ENCODE measurements around the gene MOV10.

Gene MOV10

DNA sequence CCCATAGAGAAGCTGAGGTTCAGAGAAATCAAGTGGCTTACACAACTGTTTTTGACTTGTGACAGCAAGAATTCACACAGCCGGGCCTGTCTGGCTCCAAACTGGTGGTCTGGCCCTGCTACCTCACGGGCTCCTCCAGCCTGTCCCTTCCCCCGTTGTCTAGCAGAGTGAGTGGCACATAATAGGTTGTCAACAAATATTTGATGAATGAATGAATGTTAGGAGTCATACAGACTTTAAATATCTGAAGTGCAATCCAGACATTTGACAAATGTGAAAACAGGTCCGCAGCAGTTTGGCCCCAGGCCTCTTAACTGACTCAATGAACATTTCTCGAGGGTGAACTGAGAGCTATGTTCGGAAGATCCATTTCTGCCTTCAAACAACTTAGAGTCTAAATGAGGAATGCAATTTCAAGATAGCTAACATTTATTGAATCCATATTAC lies 33.6 kb downstream of the MOV10 start:
- TF ChIP-seq, protein P1, sequence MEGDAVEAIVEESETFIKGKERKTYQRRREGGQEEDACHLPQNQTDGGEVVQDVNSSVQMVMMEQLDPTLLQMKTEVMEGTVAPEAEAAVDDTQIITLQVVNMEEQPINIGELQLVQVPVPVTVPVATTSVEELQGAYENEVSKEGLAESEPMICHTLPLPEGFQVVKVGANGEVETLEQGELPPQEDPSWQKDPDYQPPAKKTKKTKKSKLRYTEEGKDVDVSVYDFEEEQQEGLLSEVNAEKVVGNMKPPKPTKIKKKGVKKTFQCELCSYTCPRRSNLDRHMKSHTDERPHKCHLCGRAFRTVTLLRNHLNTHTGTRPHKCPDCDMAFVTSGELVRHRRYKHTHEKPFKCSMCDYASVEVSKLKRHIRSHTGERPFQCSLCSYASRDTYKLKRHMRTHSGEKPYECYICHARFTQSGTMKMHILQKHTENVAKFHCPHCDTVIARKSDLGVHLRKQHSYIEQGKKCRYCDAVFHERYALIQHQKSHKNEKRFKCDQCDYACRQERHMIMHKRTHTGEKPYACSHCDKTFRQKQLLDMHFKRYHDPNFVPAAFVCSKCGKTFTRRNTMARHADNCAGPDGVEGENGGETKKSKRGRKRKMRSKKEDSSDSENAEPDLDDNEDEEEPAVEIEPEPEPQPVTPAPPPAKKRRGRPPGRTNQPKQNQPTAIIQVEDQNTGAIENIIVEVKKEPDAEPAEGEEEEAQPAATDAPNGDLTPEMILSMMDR (IDR thresholded peaks at IDR 0.05): no peak
- peak overlapping the region; percentile 95 to 99 for H3K27ac ChIP-seq
- H3K4me3 ChIP-seq: peak overlapping the region; percentile 98
- no peak for DNase-seq (ENCODE audit: low spot score)

GRCh38 chr1:112708489-112708888 lies 34.0 kb downstream of the MOV10 start:
- TF ChIP-seq, protein P1 (IDR thresholded peaks at IDR 0.05): no peak
- DNase-seq (ENCODE audit: low spot score): no peak
- Histone ChIP-seq H3K4me3 (no peak overlapping the region), H3K27ac (no peak overlapping the region)

DNA sequence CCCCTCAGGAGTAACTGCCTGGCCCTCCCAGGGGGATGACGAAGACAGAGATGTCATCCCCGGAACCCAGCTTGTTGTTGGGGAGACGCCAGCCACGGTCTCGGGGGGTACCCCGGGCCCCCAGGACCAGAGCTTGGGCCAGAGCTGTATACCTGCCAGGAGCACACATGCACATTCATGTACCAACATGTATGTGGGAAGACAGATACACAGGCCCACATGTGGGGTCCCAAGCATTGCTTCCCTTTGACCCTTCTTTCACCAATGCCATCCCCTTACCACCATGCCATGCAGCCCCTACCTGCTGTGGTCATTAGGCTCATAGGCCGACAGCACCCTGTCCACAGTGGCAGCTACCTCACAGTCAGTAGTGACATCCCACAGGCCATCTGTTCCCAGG lies 35.7 kb downstream of the MOV10 start:
- DNase-seq (ENCODE audit: low spot score): no peak
- no peak overlapping the region for H3K27ac ChIP-seq
- TF ChIP-seq, protein P1 (IDR thresholded peaks at IDR 0.05): no peak
- H3K4me3 ChIP-seq: no peak overlapping the region

DNA sequence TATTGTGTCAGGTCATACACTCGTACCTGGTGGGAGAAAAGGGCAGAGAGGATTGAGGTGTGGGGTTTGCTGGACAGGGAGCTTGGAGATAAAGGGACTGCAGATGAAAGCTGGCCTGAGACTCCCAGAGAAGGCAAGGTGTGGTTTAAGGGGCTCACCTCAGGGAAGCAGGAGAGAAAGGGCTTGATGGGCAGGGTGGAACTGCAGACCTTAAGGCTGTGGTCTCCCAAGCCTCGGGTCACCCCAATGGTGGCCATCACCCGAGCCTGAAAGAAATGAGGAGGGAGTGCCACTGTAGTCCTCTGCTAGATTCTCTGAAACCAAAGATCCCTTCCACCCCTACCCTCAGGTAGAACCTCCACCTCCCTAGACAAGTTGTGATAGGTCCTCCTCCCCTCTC lies 36.1 kb downstream of the MOV10 start:
- no peak overlapping the region for H3K4me3 ChIP-seq
- peak; percentile 56 for DNase-seq (ENCODE audit: low spot score)
- TF ChIP-seq, protein P1 (IDR thresholded peaks at IDR 0.05): no peak
- no peak overlapping the region for H3K27ac ChIP-seq

DNA sequence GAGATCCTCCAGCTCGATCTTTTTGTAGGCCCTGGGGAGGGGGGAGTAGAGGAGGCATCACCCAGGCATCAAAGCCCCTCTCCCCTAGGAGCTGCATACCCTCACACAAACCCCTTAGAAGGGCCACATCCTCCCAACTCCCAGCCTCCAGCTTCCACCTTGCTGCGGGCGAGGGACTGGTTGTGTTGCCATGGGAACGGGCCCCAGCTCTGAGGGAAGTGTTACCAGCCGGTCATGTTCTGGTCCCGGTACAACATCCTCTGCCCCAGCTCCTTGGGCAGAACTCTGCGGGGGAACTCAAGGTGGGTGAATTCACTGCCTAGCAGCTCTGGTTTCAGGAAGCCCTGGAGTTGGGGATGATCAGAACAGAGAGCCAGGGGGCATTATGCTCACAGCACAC lies 36.6 kb downstream of the MOV10 start:
- H3K4me3 ChIP-seq: no peak overlapping the region
- TF ChIP-seq, protein P1 (IDR thresholded peaks at IDR 0.05): no peak
- peak; percentile 73 for DNase-seq (ENCODE audit: low spot score)
- H3K27ac ChIP-seq: no peak overlapping the region

DNA sequence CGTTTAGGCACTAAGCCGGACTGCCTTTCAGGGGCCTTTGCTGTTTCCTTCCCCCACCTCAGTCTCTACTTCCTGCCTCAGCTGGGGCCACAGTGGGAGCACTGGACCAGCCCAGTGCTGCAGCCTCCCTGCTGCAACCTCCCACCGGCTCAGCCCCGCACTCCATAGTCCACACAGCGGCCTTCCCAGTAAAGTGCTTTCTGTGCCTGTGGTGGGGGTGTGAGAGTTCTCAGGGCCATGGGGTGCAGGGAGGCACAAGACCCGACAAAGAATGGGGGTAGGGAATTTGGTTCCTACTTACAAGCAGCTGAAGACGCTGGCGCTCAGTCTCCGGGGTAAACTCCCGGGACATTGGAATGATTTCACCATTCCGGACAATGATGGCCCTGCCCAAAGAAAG lies 37.2 kb downstream of the MOV10 start:
- TF ChIP-seq, protein P1 (IDR thresholded peaks at IDR 0.05): no peak
- Histone ChIP-seq H3K4me3 (no peak overlapping the region), H3K27ac (no peak overlapping the region)
- DNase-seq (ENCODE audit: low spot score): peak; percentile 65

- H3K4me3 ChIP-seq: no peak overlapping the region
- peak; percentile 60 for DNase-seq (ENCODE audit: low spot score)
- H3K27ac ChIP-seq: no peak overlapping the region
- TF ChIP-seq, protein P1 (IDR thresholded peaks at IDR 0.05): no peak
Observed at GRCh38 chr1:112712191-112712590, 37.7 kb downstream of the MOV10 start.

All from coronary artery (tissue), 2 donors.